Measurements from ENCODE around the gene ANKRD34B. TPM values are rescaled to one million over a fixed set of nuclear protein-coding genes. Genes with fewer than 3 reads are reported as not detected.

ANKRD34B gene
- total RNA-seq, 1 experiment from 2014 or later, result not detected

DNA sequence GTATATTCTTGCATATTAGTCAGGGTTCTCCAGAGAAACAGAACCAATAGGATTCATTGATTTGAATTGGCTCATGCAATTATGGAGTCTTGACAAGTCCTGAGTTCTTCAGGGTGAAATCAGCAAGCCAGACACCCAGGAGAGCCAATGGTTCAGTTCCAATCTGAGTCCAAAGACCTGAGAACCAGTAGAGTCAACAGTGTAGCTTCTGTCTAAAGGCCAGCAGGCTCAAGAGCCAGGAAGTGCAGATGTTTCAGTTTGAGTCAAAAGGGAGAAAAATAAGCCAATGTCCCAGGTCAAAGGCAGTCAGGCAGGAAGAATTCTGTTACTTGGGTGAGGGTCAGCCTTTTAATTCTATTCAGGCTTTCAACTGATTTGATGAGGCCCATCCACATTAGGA is 37.8 kb upstream of the ANKRD34B start:
- no peaks in the 10 kb centered on the region for H3K4me1 ChIP-seq (ENCODE audit: control insufficient read depth in 1 of 2, insufficient read depth in 2 of 2, low read length in 2 of 2)
- H3K36me3 ChIP-seq (ENCODE audit: control insufficient read depth in 1 of 2, insufficient read depth in 2 of 2, low read length in 2 of 2), result no peaks in the 10 kb centered on the region
- H3K9me3 ChIP-seq (ENCODE audit: control insufficient read depth in 1 of 2, insufficient read depth in 1 of 2, low read depth in 1 of 2, low read length in 2 of 2), result no peaks in the 10 kb centered on the region
- no peaks in the 10 kb centered on the region for H4K20me1 ChIP-seq (ENCODE audit: insufficient read depth)
- intact Hi-C loops (cut with micrococcal nuclease), result no loop called here
- H3K9me2 ChIP-seq (ENCODE audit: insufficient read depth), result no peaks in the 10 kb centered on the region
- no peak overlapping the region for H3K4me3 ChIP-seq (replicated peaks in 1 of 2; ENCODE audit: low read depth in 1 of 2, low read length in 2 of 2)
- no peak overlapping the region for H3K27ac ChIP-seq (ENCODE audit: low read depth, low read length)
- no TSS peak for BruUV-seq (replicated peaks)
- ChIA-PET POLR2A (no interaction called here), CTCF (no interaction called here), RAD21 (ENCODE audit: low non-redundant PET in 1 of 2, low total read pairs in 2 of 2, uncharacterized antibody in 2 of 2, unreplicated experiment in 2 of 2) (no interaction called here)
- H3K79me2 ChIP-seq (ENCODE audit: insufficient read depth, low read length), result no peaks in the 10 kb centered on the region
- no peak overlapping the region for H2AFZ ChIP-seq (ENCODE audit: low read depth, low read length, poor library complexity, severe bottlenecking)
- no peak for ATAC-seq
- DNase-seq (ENCODE audit: low read depth, low spot score), result no peak
- no peak overlapping the region for H3K9ac ChIP-seq (ENCODE audit: low read length)
- H3K27me3 ChIP-seq (ENCODE audit: insufficient read depth, low read length), result no peaks in the 10 kb centered on the region
- no peak overlapping the region for H3K4me2 ChIP-seq (ENCODE audit: low read length)
- TF ChIP-seq CEBPB (IDR thresholded peaks at IDR 0.05; ENCODE audit: low read depth) (no peak), RAD21 (IDR thresholded peaks at IDR 0.05; ENCODE audit: low read depth) (no peak), EZH2phosphoT487 (IDR thresholded peaks at IDR 0.05; ENCODE audit: borderline replicate concordance) (no peak), SIN3A (IDR thresholded peaks at IDR 0.05; ENCODE audit: low read depth) (no peak), ELF1 (IDR thresholded peaks at IDR 0.05; ENCODE audit: borderline replicate concordance, low read depth) (no peak), TCF7L2 (IDR thresholded peaks at IDR 0.05; ENCODE audit: borderline replicate concordance, extremely low read depth, insufficient read depth, insufficient read length) (no peak), ZBTB33 (IDR thresholded peaks at IDR 0.05; ENCODE audit: extremely low read depth, insufficient replicate concordance, low read length) (no peak), EZH2 (IDR thresholded peaks at IDR 0.05) (no peak), EGR1 (IDR thresholded peaks at IDR 0.05; ENCODE audit: low read depth) (no peak), ATF3 (IDR thresholded peaks at IDR 0.05) (no peak), CTCF (IDR thresholded peaks at IDR 0.05 in 2 of 3, conservative IDR thresholded peaks at IDR 0.05 in 1 of 3; ENCODE audit: borderline replicate concordance in 1 of 3, insufficient read depth in 1 of 3, low read depth in 2 of 3, low read length in 2 of 3) (no peak), POLR2AphosphoS5 (IDR thresholded peaks at IDR 0.05; ENCODE audit: low read depth, low read length) (no peak), POLR2A (IDR thresholded peaks at IDR 0.05; ENCODE audit: borderline replicate concordance, extremely low read depth, insufficient read depth, insufficient read length) (no peak), JUND (IDR thresholded peaks at IDR 0.05) (no peak)

Data from HCT116 (cell line).